Skeletal muscle tissue (tissue), 4 donors: ENCODE measurements around the gene FBXO28. TPM values are rescaled to one million over a fixed set of nuclear protein-coding genes. Genes with fewer than 3 reads are reported as not detected.

Experiments
- H3K27ac ChIP-seq: one replicate; pipeline ENCODE4 v1.7.0; 2013; ENCODE audit warnings: mild to moderate bottlenecking, low read depth, low read length, inconsistent platforms
- H3K27me3 ChIP-seq, 3 donors: one replicate each; pipeline ENCODE4 v1.7.0; 2013; ENCODE audit warnings: low read length in 3 of 3; ENCODE audit not compliant: control insufficient read depth in 3 of 3, insufficient read depth in 3 of 3
- H3K36me3 ChIP-seq, 3 donors: one replicate each; pipeline ENCODE4 v1.7.0; 2013; ENCODE audit warnings: low read length in 3 of 3; ENCODE audit not compliant: control insufficient read depth in 3 of 3, insufficient read depth in 3 of 3
- H3K4me1 ChIP-seq, 3 donors: one replicate each; pipeline ENCODE4 v1.7.0; 2013; ENCODE audit warnings: low read length in 3 of 3, mild to moderate bottlenecking in 3 of 3; ENCODE audit not compliant: control insufficient read depth in 3 of 3, insufficient read depth in 3 of 3
- H3K4me3 ChIP-seq, 3 donors: one replicate each; pipeline ENCODE4 v1.7.0; 2013; ENCODE audit warnings: low read length in 3 of 3
- H3K9ac ChIP-seq, 3 donors: one replicate each; pipeline ENCODE4 v1.7.0; 2013; ENCODE audit warnings: low read length in 3 of 3, mild to moderate bottlenecking in 3 of 3, moderate library complexity in 2 of 3, low read depth in 1 of 3
- H3K9me3 ChIP-seq, 3 donors: one replicate each; pipeline ENCODE4 v1.7.0; 2013; ENCODE audit warnings: low read length in 3 of 3; ENCODE audit not compliant: control insufficient read depth in 3 of 3
- total RNA-seq: library from RNA; depleted of rRNA; stranded (reverse); fragments of >200 nt; gene quantifications from one replicate; pipeline ENCODE4 v1.2.3, GENCODE V29; 2014
- donor health status: Osteomylitis.

FBXO28 gene
- 19.3 TPM for total RNA-seq

- H3K9ac ChIP-seq = peak within 1 kb of the TSS; percentile 95 to 98 (median 96)
- peak within 1 kb of the TSS; percentile 88 for H3K27ac ChIP-seq
- peaks cover 2 to 5% (median 5%) of the 10 kb centered on the region in 3 donors for H3K27me3 ChIP-seq
- H3K4me1 ChIP-seq = peaks cover 7 to 20% (median 13%) of the 10 kb centered on the region in 3 donors
- H3K36me3 ChIP-seq = no peaks in the 10 kb centered on the region
- peak within 1 kb of the TSS; percentile 80 to 90 (median 83) for H3K4me3 ChIP-seq
- no peaks in the 10 kb centered on the region for H3K9me3 ChIP-seq
Measured at GRCh38 chr1:224113918-224114786, at the start of gene FBXO28. TSS of gene FBXO28 (plus strand) at chr1:224114111. CDS start at chr1:224114130, 19 bp downstream.

- no peaks in the 10 kb centered on the region for H3K36me3 ChIP-seq
- H3K9me3 ChIP-seq = peaks cover 0 to 2% (median 0%) of the 10 kb centered on the region in 3 donors
Measured at GRCh38 chr1:224064150-224064549, 49.8 kb upstream of the FBXO28 start.

GRCh38 chr1:224065455-224065854 lies 48.5 kb upstream of the FBXO28 start:
- Histone ChIP-seq H3K9me3 (no peaks in the 10 kb centered on the region), H3K27me3 (peaks cover 0 to 5% (median 0%) of the 10 kb centered on the region in 3 donors), H3K4me1 (no peaks in the 10 kb centered on the region), H3K36me3 (no peaks in the 10 kb centered on the region), H3K4me3 (no peak overlapping the region), H3K9ac (no peak overlapping the region), H3K27ac (no peak overlapping the region)

More at GRCh38 chr1:224064150-224064549, 49.8 kb upstream of the FBXO28 start:
- Histone ChIP-seq H3K27ac (no peak overlapping the region), H3K27me3 (peaks cover 0 to 5% (median 0%) of the 10 kb centered on the region in 3 donors), H3K4me3 (no peak overlapping the region), H3K4me1 (no peaks in the 10 kb centered on the region), H3K9ac (no peak overlapping the region)

- Histone ChIP-seq H3K27me3 (peaks cover 0 to 10% (median 0%) of the 10 kb centered on the region in 3 donors), H3K4me3 (no peak overlapping the region), H3K27ac (no peak overlapping the region), H3K4me1 (no peaks in the 10 kb centered on the region), H3K9me3 (no peaks in the 10 kb centered on the region), H3K36me3 (no peaks in the 10 kb centered on the region), H3K9ac (no peak overlapping the region)
Measured at GRCh38 chr1:224067207-224067606, 46.7 kb upstream of the FBXO28 start.

- peaks cover 0 to 8% (median 0%) of the 10 kb centered on the region in 3 donors for H3K27me3 ChIP-seq
- no peaks in the 10 kb centered on the region for H3K9me3 ChIP-seq
Measured at GRCh38 chr1:224067621-224068457, 46.1 kb upstream of the FBXO28 start.

GRCh38 chr1:224068458-224069072 lies 45.3 kb upstream of the FBXO28 start:
- H3K27ac ChIP-seq = no peak overlapping the region
- H3K4me3 ChIP-seq = no peak overlapping the region
- H3K36me3 ChIP-seq = no peaks in the 10 kb centered on the region
- H3K9me3 ChIP-seq = no peaks in the 10 kb centered on the region
- no peaks in the 10 kb centered on the region for H3K4me1 ChIP-seq
- H3K9ac ChIP-seq = no peak overlapping the region
- peaks cover 0 to 5% (median 0%) of the 10 kb centered on the region in 3 donors for H3K27me3 ChIP-seq

More at GRCh38 chr1:224067621-224068457, 46.1 kb upstream of the FBXO28 start:
- Histone ChIP-seq H3K4me1 (no peaks in the 10 kb centered on the region), H3K4me3 (no peak overlapping the region), H3K9ac (no peak overlapping the region), H3K36me3 (no peaks in the 10 kb centered on the region), H3K27ac (no peak overlapping the region)

GRCh38 chr1:224069138-224069537 lies 44.8 kb upstream of the FBXO28 start:
- no peaks in the 10 kb centered on the region for H3K4me1 ChIP-seq
- H3K27me3 ChIP-seq = peaks cover 0 to 5% (median 0%) of the 10 kb centered on the region in 3 donors
- H3K4me3 ChIP-seq = no peak overlapping the region
- no peaks in the 10 kb centered on the region for H3K36me3 ChIP-seq
- H3K9me3 ChIP-seq = no peaks in the 10 kb centered on the region
- no peak overlapping the region for H3K9ac ChIP-seq
- no peak overlapping the region for H3K27ac ChIP-seq

GRCh38 chr1:224070521-224070920 lies 43.4 kb upstream of the FBXO28 start:
- Histone ChIP-seq H3K4me3 (no peak overlapping the region), H3K4me1 (no peaks in the 10 kb centered on the region), H3K27me3 (peaks cover 0 to 5% (median 0%) of the 10 kb centered on the region in 3 donors), H3K9me3 (no peaks in the 10 kb centered on the region), H3K9ac (no peak overlapping the region), H3K36me3 (no peaks in the 10 kb centered on the region), H3K27ac (no peak overlapping the region)

GRCh38 chr1:224076407-224076806 lies 37.5 kb upstream of the FBXO28 start:
- Histone ChIP-seq H3K9me3 (no peaks in the 10 kb centered on the region), H3K36me3 (no peaks in the 10 kb centered on the region), H3K9ac (no peak overlapping the region), H3K27ac (no peak overlapping the region), H3K27me3 (peaks cover 0 to 4% (median 4%) of the 10 kb centered on the region in 3 donors), H3K4me3 (no peak overlapping the region), H3K4me1 (no peaks in the 10 kb centered on the region)
